Activated T-helper 1 cell treated with Interleukin-2 at 50 U/mL for 16 hours (primary cell): ENCODE measurements around the gene PPP3R1.
"Not testable (repeated sequence)": the region's sequence is repeated elsewhere in the genome, so short reads cannot be mapped to it uniquely, and the experiment has no call there.

Experiments used
- DNase-seq: peaks from one replicate; pipeline ENCODE4 v3.0.0-alpha.2; 2020; ENCODE audit warnings: low read depth

The PPP3R1 gene

GRCh38 chr2:68187329-68187728 is 65.0 kb downstream of the PPP3R1 start:
- DNase-seq, result no peak

DNA sequence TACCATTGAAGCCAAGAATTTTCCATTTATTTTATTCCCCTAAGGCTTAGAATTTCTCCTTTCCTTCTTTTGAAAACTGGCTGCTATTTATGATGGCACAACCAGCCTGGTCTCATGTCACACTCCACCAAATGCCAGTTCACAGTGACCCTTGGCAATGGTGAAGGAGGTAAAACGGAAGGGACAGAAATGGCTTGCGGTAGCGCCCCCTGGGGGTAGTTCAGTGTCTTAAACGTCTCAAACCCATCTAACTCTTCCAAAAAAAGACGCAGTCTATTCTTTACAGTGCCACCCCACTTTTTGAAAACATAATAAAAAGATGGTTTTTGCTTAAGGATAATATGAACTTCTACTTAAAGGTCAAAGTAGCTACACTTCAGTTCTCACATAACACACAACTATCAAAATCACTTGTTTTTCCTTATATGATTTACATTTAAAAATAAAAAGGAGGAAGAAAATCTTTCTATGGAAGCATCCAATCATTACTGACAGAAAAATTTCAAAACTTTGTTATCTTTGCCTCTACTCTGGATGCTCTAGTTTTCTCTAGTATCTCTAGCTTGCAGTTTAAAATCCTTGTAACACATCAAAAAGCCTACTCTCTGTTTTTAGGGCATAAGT is 66.7 kb downstream of the PPP3R1 start:
- DNase-seq, result peak; percentile 10

GRCh38 chr2:68182902-68183301 is 69.4 kb downstream of the PPP3R1 start:
- DNase-seq, result no peak

- DNase-seq, result no peak
Measured at GRCh38 chr2:68178954-68179627, 73.2 kb downstream of the PPP3R1 start.

DNA sequence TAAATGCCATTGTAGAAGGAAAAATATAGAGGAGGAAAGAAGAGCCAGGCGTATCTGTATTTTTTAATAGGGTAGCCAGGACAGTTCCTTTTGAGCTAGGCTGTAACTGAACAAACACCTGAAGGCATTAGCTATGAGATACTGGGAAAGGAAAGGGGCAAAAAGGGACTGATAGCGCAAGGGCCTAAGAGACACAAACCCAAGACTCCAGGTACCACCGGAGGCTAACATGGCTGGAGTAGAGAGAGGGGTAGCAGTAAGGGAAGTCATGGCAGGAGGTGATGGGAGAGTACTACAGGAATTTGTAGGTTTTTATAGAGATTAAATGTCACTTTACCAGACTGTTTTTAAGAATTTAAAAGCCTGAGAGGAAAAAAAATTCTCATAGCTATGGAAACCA is 73.9 kb downstream of the PPP3R1 start:
- no peak for DNase-seq

DNA sequence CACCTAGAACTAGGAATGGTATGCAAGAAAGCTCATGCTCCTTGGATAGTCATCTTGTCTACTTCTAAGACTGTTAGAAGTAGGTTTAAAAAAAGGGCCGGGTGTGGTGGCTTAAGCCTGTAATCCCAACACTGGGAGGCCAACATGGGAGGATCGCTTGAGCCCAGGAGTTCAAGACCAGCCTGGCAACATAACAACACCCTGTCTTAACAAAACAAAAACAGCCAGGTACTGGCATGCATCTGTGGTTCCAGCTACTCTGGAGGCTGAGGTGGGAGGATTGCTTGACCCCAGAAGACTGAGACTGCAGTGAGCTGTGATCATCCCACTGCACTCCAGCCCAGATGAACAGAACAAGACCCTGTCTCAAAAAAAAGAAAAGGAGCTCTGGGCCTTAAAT is 74.8 kb downstream of the PPP3R1 start:
- no peak for DNase-seq

DNA sequence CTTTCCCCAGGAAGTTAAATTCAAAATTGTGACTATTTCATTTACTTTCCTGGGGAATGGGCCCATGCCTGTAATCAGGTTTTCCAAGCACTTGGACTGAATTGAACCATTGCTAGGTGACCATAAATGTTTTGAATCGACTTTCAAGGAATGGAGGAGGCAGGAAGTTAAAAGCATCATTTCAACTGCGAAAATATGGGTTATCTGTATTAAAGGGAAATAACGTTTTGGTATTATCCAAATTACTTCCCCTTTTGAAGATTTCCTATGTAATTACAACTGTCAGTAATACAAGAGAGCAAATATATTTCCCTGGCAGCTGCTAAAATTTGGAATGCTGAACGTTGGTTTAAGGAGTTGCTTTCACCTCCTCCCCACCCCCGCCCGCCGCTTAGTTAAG is 75.7 kb downstream of the PPP3R1 start:
- no peak for DNase-seq

DNA sequence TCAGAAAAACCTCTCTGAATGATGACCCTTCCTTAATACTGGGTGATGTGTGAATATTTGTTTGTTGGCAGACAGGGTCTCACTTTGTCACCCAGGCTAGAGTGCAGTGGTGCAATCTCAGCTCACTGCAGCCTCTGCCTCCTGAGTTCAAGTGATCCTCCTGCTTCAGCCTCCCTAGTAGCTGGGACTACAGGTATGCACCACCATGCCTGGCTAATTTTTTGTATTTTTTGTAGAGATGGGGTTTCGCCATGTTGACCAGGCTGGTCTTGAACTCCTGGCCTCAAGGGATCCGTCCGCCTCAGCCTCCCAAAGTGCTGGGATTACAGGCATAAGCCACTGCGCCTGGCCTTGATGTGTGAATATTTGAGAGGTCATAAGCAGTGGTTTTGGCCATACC is 77.1 kb downstream of the PPP3R1 start:
- not testable (repeated sequence) for DNase-seq

DNA sequence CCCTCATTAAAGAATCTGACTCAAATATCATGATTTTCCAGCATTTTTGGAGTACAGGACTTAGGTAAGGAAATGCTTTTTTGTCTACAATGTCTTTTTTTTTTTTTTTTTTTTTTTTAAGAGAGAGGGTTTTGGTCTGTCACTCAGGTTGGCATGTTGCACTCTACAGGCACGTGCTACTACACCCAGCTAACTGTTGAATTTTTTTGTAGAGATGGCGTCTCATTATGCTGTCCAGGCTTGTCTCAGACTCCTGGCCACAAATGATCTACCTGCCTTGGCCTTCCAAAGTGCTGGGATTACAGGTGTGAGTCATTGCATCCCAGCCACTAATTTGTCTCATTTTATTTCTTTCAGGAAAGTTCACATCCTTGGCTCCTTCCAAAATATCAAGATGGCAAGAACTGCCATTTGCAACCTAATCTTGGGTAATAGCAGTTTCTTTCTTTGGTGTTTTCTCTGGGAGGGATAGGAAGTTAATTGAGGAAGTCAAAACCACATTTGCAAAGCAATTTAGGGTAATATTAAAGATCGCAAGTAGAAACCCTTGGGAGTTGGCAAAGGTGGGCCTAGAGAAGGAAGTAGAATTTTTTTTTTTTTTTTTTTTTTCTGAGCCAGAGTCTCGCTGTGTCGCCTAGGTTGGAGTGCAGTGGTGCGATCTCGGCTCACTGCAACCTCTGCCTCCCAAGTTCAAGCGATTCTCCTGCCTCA is 79.2 kb downstream of the PPP3R1 start:
- DNase-seq, result no peak

DNA sequence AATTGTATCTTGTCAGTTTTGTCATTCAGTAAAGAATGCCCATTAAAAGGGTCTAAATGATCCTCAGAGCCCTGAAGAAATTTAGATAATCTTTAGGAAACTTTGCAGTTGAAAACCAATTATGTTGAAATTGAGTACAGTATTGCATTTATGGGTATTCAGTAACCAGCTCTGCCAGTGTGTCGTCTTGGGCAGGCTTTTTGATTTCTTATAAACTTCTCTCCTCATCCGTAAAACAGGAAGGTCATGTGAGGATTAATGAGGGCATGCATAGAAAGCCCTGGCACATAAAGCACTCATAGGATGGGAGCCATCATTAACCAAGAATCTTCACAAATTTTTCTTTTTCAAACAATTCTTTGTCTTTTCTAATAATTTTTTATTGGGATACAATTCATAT is 79.8 kb downstream of the PPP3R1 start:
- DNase-seq, result no peak

DNA sequence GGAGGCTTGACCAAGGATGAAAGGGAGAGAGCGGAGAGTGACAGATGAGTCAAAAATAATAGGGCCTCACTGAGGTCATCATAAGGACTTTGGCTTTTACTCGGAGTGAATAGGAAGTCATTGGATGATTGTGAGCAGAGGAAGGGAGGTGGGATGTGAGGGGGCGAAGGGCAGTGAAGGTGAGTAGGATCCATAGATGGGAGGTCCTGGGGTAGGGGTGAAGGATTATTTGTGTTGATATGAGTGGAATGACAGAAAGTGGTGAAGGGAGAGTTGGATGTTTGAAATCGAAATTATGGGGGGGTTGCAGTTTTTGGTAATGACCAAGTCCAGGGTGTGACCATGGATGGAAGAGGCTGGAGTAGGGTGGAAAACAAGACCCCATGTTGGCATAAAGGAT is 80.6 kb downstream of the PPP3R1 start:
- DNase-seq, result no peak

- DNase-seq, result no peak
Measured at GRCh38 chr2:68171146-68171545, 81.2 kb downstream of the PPP3R1 start.

DNA sequence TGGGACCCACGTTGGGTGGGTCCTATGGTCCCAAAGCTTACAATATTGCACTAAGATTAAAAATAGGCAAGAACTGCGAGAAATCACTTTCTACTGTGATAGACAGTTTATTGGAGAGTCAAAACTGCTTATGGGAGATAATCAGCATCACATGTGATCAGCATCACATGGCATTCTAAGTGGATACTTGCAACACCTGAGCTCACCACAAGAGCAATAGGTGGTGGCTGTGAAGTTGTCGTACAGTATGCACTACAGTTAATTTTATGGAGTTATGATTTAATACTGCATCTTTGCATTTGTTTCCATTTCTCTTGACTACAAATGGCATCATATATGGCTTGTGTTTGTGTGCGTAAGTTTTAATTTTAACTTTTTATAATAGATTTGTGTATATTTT is 83.0 kb downstream of the PPP3R1 start:
- no peak for DNase-seq

DNA sequence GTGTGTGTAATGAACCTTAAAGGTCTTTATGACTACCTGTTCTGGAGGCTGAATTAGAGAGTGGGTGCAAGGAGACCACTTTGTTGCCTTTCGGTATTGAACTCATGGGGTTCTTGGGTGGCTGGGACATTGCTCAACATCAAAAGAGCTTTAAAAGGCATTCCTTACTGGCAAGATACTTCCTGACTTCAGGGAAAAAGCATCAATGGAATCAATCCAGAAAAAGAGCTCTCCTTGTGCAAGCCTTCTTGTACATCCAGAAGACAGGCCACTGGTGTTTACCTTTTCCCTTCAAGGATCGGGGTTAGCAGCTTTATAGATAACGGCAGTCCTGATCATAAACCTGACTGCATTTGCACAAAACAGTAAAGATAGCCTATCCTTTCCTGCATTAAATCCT is 85.1 kb downstream of the PPP3R1 start:
- no peak for DNase-seq

- DNase-seq, result no peak
Measured at GRCh38 chr2:68163641-68164040, 88.7 kb downstream of the PPP3R1 start.

GRCh38 chr2:68158134-68158447 is 94.2 kb downstream of the PPP3R1 start:
- no peak for DNase-seq

DNA sequence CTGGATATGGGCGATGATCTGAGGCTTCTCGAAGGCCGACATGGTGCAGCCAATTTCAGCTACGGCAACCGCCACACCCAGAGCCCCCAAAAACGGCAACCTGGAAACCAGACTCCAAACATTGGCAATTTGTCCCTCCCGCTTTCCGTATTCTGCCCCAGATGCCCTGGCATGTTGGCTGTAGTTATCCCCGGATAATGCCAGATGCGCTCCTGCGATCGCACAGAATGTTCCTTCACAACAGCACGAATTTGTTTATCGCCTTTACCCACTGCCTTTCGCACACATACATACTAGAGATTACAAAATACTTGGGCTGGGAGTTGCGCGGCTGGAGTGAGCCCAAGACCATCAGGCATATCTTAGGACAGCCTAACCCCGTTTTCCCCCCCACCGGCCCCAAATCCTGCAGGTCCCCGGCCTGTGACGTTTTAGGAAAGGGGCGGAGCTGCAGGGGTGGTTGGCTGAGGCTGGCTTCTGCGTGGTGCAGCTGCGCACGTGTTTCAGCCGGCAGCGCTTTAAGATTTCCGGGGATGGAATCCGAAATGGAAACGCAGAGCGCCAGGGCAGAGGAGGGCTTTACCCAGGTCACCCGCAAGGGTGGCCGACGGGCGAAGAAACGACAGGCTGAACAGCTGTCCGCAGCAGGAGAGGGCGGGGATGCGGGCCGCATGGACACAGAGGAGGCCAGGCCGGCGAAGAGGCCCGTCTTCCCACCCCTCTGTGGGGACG is 94.8 kb downstream of the PPP3R1 start, which contains the start of gene PNO1:
Gene PNO1 (plus strand): TSS at position 487 of the 732 bp plus-strand sequence. CDS start 47 bp downstream, at position 534.
- peak; percentile 93 for DNase-seq

GRCh38 chr2:68157002-68157401 is 95.3 kb downstream of the PPP3R1 start:
- DNase-seq, result no peak

- DNase-seq, result no peak
Measured at GRCh38 chr2:68156419-68156818, 95.9 kb downstream of the PPP3R1 start.

- no peak for DNase-seq
Measured at GRCh38 chr2:68155618-68156017, 96.7 kb downstream of the PPP3R1 start.

DNA sequence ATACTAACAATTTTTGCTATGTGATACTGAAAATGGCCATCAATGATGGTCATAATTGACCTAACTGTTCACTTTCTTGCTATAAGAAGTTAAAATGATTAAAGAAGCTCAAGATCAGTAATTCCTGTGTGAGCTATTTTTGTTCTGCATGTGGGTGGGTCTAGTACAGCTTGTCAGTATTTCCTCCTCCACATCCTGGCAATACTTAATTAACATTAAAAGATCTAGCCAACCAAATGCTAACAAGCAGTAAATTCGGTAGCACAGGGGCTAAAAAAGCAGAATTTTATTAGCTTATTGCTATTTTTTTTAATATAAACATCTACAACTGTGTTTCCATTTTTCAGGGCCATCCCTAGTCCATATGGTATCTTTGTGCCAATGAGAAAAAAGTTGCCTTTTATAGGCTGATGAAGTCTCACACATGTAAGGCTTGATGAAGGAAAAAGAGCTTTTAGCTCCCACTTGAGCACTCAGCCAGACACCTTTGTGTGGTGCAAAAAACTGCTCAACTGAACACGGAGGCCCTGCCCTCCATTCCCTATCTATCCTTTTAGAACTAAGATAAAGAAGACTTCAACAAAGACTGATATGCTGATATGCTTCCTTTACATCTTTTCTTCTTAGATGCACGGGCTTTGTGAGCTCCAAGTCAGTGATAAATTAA is 99.5 kb downstream of the PPP3R1 start:
- DNase-seq, result no peak

DNA sequence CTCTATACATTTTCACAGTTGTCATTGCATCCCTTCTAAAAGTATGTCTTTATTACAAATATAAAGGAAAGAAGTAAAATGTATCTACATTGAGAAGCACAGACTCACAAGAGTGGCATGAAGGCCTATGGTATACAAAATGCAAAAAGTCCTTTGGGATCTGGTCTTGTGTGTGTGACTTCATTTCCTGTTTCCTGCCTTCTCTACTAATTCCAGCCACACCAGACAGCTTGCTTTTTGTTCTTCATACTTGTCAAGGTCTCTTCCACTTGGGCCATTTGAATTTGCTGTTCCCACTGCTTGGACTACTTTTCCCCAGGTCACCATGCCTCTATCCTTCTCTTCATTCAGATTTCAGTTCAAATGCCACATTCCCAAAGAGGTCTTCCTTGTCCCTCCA is 101.3 kb downstream of the PPP3R1 start:
- no peak for DNase-seq
